Heart right ventricle (tissue), 16 donors: ENCODE data around the gene MAGOH. TPM values are rescaled to one million over a fixed set of nuclear protein-coding genes. Genes with fewer than 3 reads are reported as not detected.

Source experiments
- ATAC-seq, 8 donors: fragments of 200-7000 bp; cut with Tn5 transposase; one replicate each; pipeline ENCODE4 v1.9.1; 2020; ENCODE audit warnings: mild to moderate bottlenecking in 8 of 8, moderate library complexity in 8 of 8, moderate number of reproducible peaks in 1 of 8
- DNase-seq, 2 donors: peaks; one replicate each; pipeline ENCODE4 v3.0.0-alpha.2; 2020
- H3K27ac ChIP-seq, 10 donors: fragments of 200-600 bp; sonication (generic) in 2 of 10; one replicate each; pipeline versions ENCODE4 v1.5.0 to v1.8.0; 2020 to 2022; ENCODE audit warnings: mild to moderate bottlenecking in 3 of 10
- H3K27me3 ChIP-seq, 7 donors: fragments of 200-600 bp; one replicate each; pipeline ENCODE4 v1.8.0; 2021 to 2022; ENCODE audit warnings: mild to moderate bottlenecking in 2 of 7
- H3K36me3 ChIP-seq, 9 donors: fragments of 200-600 bp; sonication (generic) in 1 of 9; one replicate each; pipeline versions ENCODE4 v1.5.0 to v1.8.0; 2020 to 2022; ENCODE audit warnings: mild to moderate bottlenecking in 2 of 9
- H3K4me1 ChIP-seq, 9 donors: fragments of 200-600 bp; sonication (generic) in 1 of 9; one replicate each; pipeline versions ENCODE4 v1.5.0 to v1.8.0; 2020 to 2022; ENCODE audit warnings: mild to moderate bottlenecking in 4 of 9
- H3K4me3 ChIP-seq, 10 donors: fragments of 200-600 bp; sonication (generic) in 2 of 10; one replicate each; pipeline versions ENCODE4 v1.5.0 to v1.8.0; 2020 to 2022; ENCODE audit warnings: mild to moderate bottlenecking in 7 of 10, moderate library complexity in 2 of 10
- H3K9me3 ChIP-seq, 11 donors: fragments of 200-600 bp in 10 of 11; sonication (generic) in 2 of 11; one replicate each; pipeline versions ENCODE4 v1.5.0 to v1.8.0; 2013 to 2022; ENCODE audit warnings: mild to moderate bottlenecking in 2 of 11, control low read depth in 1 of 11, moderate library complexity in 1 of 11
- CTCF ChIP-seq, 9 donors: fragments of 200-600 bp; sonication (generic) in 2 of 9; IDR thresholded peaks; one replicate each; pipeline versions ENCODE4 v1.5.0 to v1.8.0; 2021 to 2022; ENCODE audit warnings: antibody characterized with exemption in 9 of 9, mild to moderate bottlenecking in 5 of 9, moderate library complexity in 1 of 9
- WGBS, 2 donors: extraction: QIAGEN DNeasy Blood & Tissue Kit; methylation state at CpG; one replicate each; pipeline ENCODE4 v1.1.7; 2013; ENCODE audit warnings: inconsistent platforms in 1 of 2; 5-methylcytosine and 5-hydroxymethylcytosine counted together
- intact Hi-C, 10 donors: fragments of 100-400 bp; cut with DNase I; formaldehyde crosslinking; loops; one replicate each; pipeline versions ENCODE4 v1.11.1 to v1.14.2; 2022
- polyA plus RNA-seq, 2 donors: library from polyadenylated mRNA; stranded (reverse); fragments of 200-250 nt; gene quantifications; one replicate each; pipeline ENCODE4 v1.2.3, GENCODE V29; 2013
- total RNA-seq, 10 donors: library from RNA; stranded (reverse); fragmentation: NEBNext Ultra II Directional in 3 of 10; extraction: Animal tissue kit (Norgen Biotek cat#: 25700) in 3 of 10; gene quantifications; one replicate each; pipeline versions ENCODE4 v1.2.1 to v1.2.4, GENCODE V29; 2021 to 2023
- donor health status: Arrhythmogenic right ventricular cardiomyopathy.
- donor health status: ischemic (EF 13 %, LVEDD 7.1; RV severe dilation, severe dysfunction).
- donor health status: healthy with polysubstance abuse.
- donor health status: DM: no; HTN: yes; CAD: no.
- donor health status: DM: no; HTN: no; CAD: no.
- donor health status: ischemic (EF 25% LVEDD 6.9; RV normal size, moderate dysfunction).
- donor health status: ischemic (EF 25% LVEDD 5.7; RV mildly dilated, moderate dysfunction).
- donor health status: healthy.
- donor health status: DM: yes; HTN: yes; CAD: no.
- donor health status: Ischemic cardiomyopathy.
- donor health status: ischemic (EF 35%, LVEDD 5.7; RV mildly dilated, moderate dysfunction).
- donor health status: nonischemic (EF 11% LVEDD 7.7; RV severe dilation, severe dysfunction).
- donor health status: DM: yes; HTN: yes; CAD: no.
- donor health status: PGD.
- donor health status: ischemic (EF 29% LVEDD 5.4; RV normal size, mild dysfunction).
- donor health status: nonischemic (EF 23%, LVEDD 6.1; RV moderate dilation, normal function).

The MAGOH gene
- total and polyA plus RNA-seq, 12 donors: 17.3 to 67.3 (median 22.9) TPM

- no peak for ATAC-seq
- no peak for TF ChIP-seq CTCF (IDR thresholded peaks at IDR 0.05)
- Histone ChIP-seq H3K4me1 (no peaks in the 10 kb centered on the region), H3K27me3 (peaks cover 0 to 8% (median 0%) of the 10 kb centered on the region in 7 donors), H3K9me3 (no peaks in the 10 kb centered on the region), H3K27ac (no peak overlapping the region), H3K4me3 (no peak overlapping the region), H3K36me3 (no peaks in the 10 kb centered on the region)
- intact Hi-C loops: loop anchor here in 1 of 10 donors (1.0 to 10.0 kb wide), 2 partner anchors 116 to 478 kb away; no protein-coding TSS in a partner anchor
- no peak for DNase-seq
- 69 to 77% methylated on average over 46 of the region's 46 CpGs for WGBS, 2 donors
Measured at GRCh38 chr1:53276902-53277281, 38.6 kb upstream of the MAGOH start.

GRCh38 chr1:53276153-53276901, 38.0 kb upstream of the MAGOH start:
- Histone ChIP-seq H3K27ac (no peak overlapping the region), H3K9me3 (no peaks in the 10 kb centered on the region), H3K36me3 (no peaks in the 10 kb centered on the region), H3K4me3 (no peak overlapping the region), H3K27me3 (peaks cover 0 to 8% (median 0%) of the 10 kb centered on the region in 7 donors), H3K4me1 (no peaks in the 10 kb centered on the region)
- DNase-seq (no peak), ATAC-seq (no peak)
- intact Hi-C loops: loop anchor here in 1 of 10 donors (10.0 kb wide), 1 partner anchor 478 kb away; no protein-coding TSS in a partner anchor
- WGBS, 2 donors: 74 to 76% methylated on average over 43 to 48 of the region's 48 CpGs
- TF ChIP-seq CTCF (IDR thresholded peaks at IDR 0.05): no peak

- 89 to 91% methylated on average over 3 of the region's 3 CpGs for WGBS, 2 donors
- H3K9me3 ChIP-seq: no peaks in the 10 kb centered on the region
- ATAC-seq: no peak
- peaks cover 0 to 4% (median 0%) of the 10 kb centered on the region in 9 donors for H3K36me3 ChIP-seq
- H3K4me1 ChIP-seq: no peaks in the 10 kb centered on the region
- no peak for TF ChIP-seq CTCF (IDR thresholded peaks at IDR 0.05)
- H3K27ac ChIP-seq: no peak overlapping the region
- H3K4me3 ChIP-seq: no peak overlapping the region
- intact Hi-C loops: loop anchor here in 1 of 10 donors (10.0 kb wide), 1 partner anchor 479 kb away; no protein-coding TSS in a partner anchor
- no peak for DNase-seq
- peaks cover 0 to 8% (median 0%) of the 10 kb centered on the region in 7 donors for H3K27me3 ChIP-seq
Measured at GRCh38 chr1:53275566-53275965, 37.2 kb upstream of the MAGOH start.

DNA sequence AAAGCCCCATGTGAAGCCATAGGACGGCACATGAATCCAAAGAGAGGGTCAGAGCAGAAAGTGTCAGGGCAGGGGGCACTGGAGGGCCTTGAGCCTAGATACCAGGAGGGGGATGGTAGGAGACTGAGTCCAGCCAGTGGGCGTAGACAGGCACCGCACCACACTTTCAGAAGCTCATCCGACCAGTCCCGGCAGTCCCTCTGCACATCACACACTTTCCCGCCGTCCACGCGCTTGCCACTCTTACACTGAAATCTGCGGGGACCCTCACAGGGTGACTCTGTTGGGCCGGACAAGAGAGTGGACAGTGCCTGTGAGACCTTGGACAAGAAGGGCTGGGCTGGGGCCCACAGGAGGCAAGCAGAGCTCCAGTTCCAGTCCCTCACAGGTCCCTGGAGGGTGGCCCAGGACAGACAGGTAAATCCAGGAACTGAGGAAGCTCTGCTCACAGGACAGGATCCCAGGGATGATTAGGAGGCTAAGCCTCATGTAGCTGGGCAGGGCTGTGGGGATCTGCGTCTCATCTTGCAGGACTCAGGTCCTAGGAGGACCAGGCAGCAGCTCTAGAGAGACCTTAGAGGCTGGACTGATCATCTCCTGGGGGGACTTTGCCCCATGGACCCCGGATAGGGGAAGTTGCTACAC, 36.3 kb upstream of the MAGOH start:
- no peaks in the 10 kb centered on the region for H3K9me3 ChIP-seq

More for the DNA sequence above, 36.3 kb upstream of the MAGOH start:
- ATAC-seq: no peak
- DNase-seq: no peak
- TF ChIP-seq CTCF (IDR thresholded peaks at IDR 0.05): no peak
- Histone ChIP-seq H3K4me3 (no peak overlapping the region), H3K4me1 (no peaks in the 10 kb centered on the region), H3K36me3 (peaks cover 0 to 4% (median 0%) of the 10 kb centered on the region in 9 donors), H3K27ac (no peak overlapping the region), H3K27me3 (peaks cover 0 to 8% (median 0%) of the 10 kb centered on the region in 7 donors)
- WGBS, 2 donors: 91 to 94% methylated on average over 13 of the region's 13 CpGs
- intact Hi-C loops: loop anchor here in 1 of 10 donors (10.0 kb wide), 1 partner anchor 480 kb away; no protein-coding TSS in a partner anchor
